Liver (tissue), 9 donors: Measurements from ENCODE around the gene C12orf54. TPM values are rescaled to one million over a fixed set of nuclear protein-coding genes. Genes with fewer than 3 reads are reported as not detected.
"Not testable (repeated sequence)": the region's sequence is repeated elsewhere in the genome, so short reads cannot be mapped to it uniquely, and the experiment has no call there.

Source experiments
- DNase-seq: peaks from one replicate; pipeline ENCODE4 v3.0.0-alpha.2; 2017; ENCODE audit warnings: low spot score
- H3K27ac ChIP-seq, 2 donors: one replicate each; pipeline ENCODE4 v1.7.0; 2013; ENCODE audit warnings: inconsistent platforms in 2 of 2, low read length in 2 of 2, control low read depth in 1 of 2, low read depth in 1 of 2, mild to moderate bottlenecking in 1 of 2
- H3K27me3 ChIP-seq, 4 donors: one replicate each; pipeline versions ENCODE4 v1.6.1 to v1.7.0; 2013; ENCODE audit warnings: low read length in 3 of 4, inconsistent platforms in 1 of 4, mild to moderate bottlenecking in 1 of 4, moderate library complexity in 1 of 4; ENCODE audit not compliant: control insufficient read depth in 4 of 4, insufficient read depth in 4 of 4
- H3K36me3 ChIP-seq, 4 donors: one replicate each; pipeline versions ENCODE4 v1.6.1 to v1.7.0; 2013; ENCODE audit warnings: low read length in 3 of 4, mild to moderate bottlenecking in 3 of 4, low read depth in 1 of 4, moderate library complexity in 1 of 4; ENCODE audit not compliant: control insufficient read depth in 4 of 4, insufficient read depth in 3 of 4
- H3K4me1 ChIP-seq, 4 donors: one replicate each; pipeline versions ENCODE4 v1.6.1 to v1.7.0; 2013; ENCODE audit warnings: low read length in 3 of 4, mild to moderate bottlenecking in 3 of 4, moderate library complexity in 1 of 4; ENCODE audit not compliant: control insufficient read depth in 4 of 4, insufficient read depth in 4 of 4
- H3K4me3 ChIP-seq, 3 donors: one replicate each; pipeline versions ENCODE4 v1.6.1 to v1.7.0; 2013; ENCODE audit warnings: low read length in 3 of 3, control low read depth in 1 of 3, low read depth in 1 of 3, mild to moderate bottlenecking in 1 of 3
- H3K9ac ChIP-seq, 2 donors: one replicate each; pipeline ENCODE4 v1.7.0; 2013; ENCODE audit warnings: low read length in 2 of 2, mild to moderate bottlenecking in 2 of 2, moderate library complexity in 2 of 2, control low read depth in 1 of 2, low read depth in 1 of 2
- H3K9me3 ChIP-seq, 4 donors: one replicate each; pipeline versions ENCODE4 v1.6.1 to v1.7.0; 2013; ENCODE audit warnings: low read length in 3 of 4; ENCODE audit not compliant: control insufficient read depth in 4 of 4
- CTCF ChIP-seq: fragments of 150-350 bp; IDR thresholded peaks from 2 replicates; pipeline ENCODE4 v1.5.1; 2017; ENCODE audit warnings: improper control_type of control experiment, low read depth, low read length; ENCODE audit not compliant: missing input control
- EGR1 ChIP-seq, 2 donors: IDR thresholded peaks; 2 replicates each; pipeline ENCODE4 v1.6.1; 2016 to 2018; ENCODE audit warnings: antibody characterized with exemption in 2 of 2, low read depth in 2 of 2
- FOXA1 ChIP-seq: IDR thresholded peaks from 2 replicates; pipeline ENCODE4 v1.6.1; 2016; ENCODE audit warnings: antibody characterized with exemption
- FOXA2 ChIP-seq: IDR thresholded peaks from 2 replicates; pipeline ENCODE4 v1.6.1; 2016; ENCODE audit warnings: antibody characterized with exemption
- GABPA ChIP-seq, 2 donors: IDR thresholded peaks in 1 of 2; conservative IDR thresholded peaks in 1 of 2; 2 replicates each; pipeline ENCODE4 v1.6.1; 2016; ENCODE audit warnings: antibody characterized with exemption in 2 of 2, mild to moderate bottlenecking in 1 of 2, moderate library complexity in 1 of 2
- HNF4A ChIP-seq, 2 donors: conservative IDR thresholded peaks; 2 replicates each; pipeline ENCODE4 v1.6.1; 2016; ENCODE audit warnings: antibody characterized with exemption in 2 of 2, mild to moderate bottlenecking in 2 of 2
- HNF4G ChIP-seq: IDR thresholded peaks from 2 replicates; pipeline ENCODE4 v1.6.1; 2016; ENCODE audit warnings: antibody characterized with exemption
- JUND ChIP-seq, 2 donors: IDR thresholded peaks; 2 replicates each; pipeline ENCODE4 v1.6.1; 2016; ENCODE audit warnings: antibody characterized with exemption in 2 of 2
- MAX ChIP-seq: IDR thresholded peaks from 2 replicates; pipeline ENCODE4 v1.6.1; 2016; ENCODE audit warnings: antibody characterized with exemption
- NR2F2 ChIP-seq: IDR thresholded peaks from 2 replicates; pipeline ENCODE4 v1.6.1; 2016; ENCODE audit warnings: antibody characterized with exemption
- RAD21 ChIP-seq, 2 donors: IDR thresholded peaks; 2 replicates each; pipeline ENCODE4 v1.6.1; 2016; ENCODE audit warnings: antibody characterized with exemption in 2 of 2, mild to moderate bottlenecking in 2 of 2
- RXRA ChIP-seq, 2 donors: IDR thresholded peaks; 2 replicates each; pipeline ENCODE4 v1.6.1; 2017 to 2018; ENCODE audit warnings: antibody characterized with exemption in 2 of 2, mild to moderate bottlenecking in 1 of 2
- SP1 ChIP-seq: IDR thresholded peaks from 2 replicates; pipeline ENCODE4 v1.6.1; 2018; ENCODE audit warnings: antibody characterized with exemption, mild to moderate bottlenecking
- TAF1 ChIP-seq: conservative IDR thresholded peaks from 2 replicates; pipeline ENCODE4 v1.6.1; 2016; ENCODE audit warnings: antibody characterized with exemption, mild to moderate bottlenecking
- YY1 ChIP-seq: IDR thresholded peaks from 2 replicates; pipeline ENCODE4 v1.6.1; 2016; ENCODE audit warnings: antibody characterized with exemption, mild to moderate bottlenecking
- WGBS: extraction: QIAGEN DNeasy Blood & Tissue Kit; methylation state at CpG from one replicate; pipeline ENCODE4 v1.1.7; 2013; 5-methylcytosine and 5-hydroxymethylcytosine counted together
- polyA plus RNA-seq, 2 donors: library from polyadenylated mRNA; stranded (reverse) in 1 of 2; unstranded in 1 of 2; fragments of 200-250 nt in 1 of 2; fragments of >200 nt in 1 of 2; fragmentation: Nextera tagmentation in 1 of 2; extraction: Ambion mirVana in 1 of 2; gene quantifications; one replicate each; pipeline versions ENCODE4 v1.2.1 to v1.2.3, GENCODE V29; 2013 to 2015
- total RNA-seq, 2 donors: library from RNA; depleted of rRNA; stranded (reverse); fragments of >200 nt; gene quantifications; one replicate each; pipeline ENCODE4 v1.2.3, GENCODE V29; 2014
- TF ChIP-seq, protein P1 (sequence below): IDR thresholded peaks from 2 replicates; pipeline ENCODE4 v1.6.1; 2016; ENCODE audit warnings: antibody characterized with exemption
- TF ChIP-seq, protein P2 (sequence below): IDR thresholded peaks from 2 replicates; pipeline ENCODE4 v1.6.1; 2016; ENCODE audit warnings: antibody characterized with exemption
- donor health status: healthy.
- donor health status: healthy.
- donor health status: healthy.
- donor health status: healthy.
- donor health status: healthy.

Gene C12orf54
- total RNA-seq (not detected), polyA plus RNA-seq (not detected)

- H3K27me3 ChIP-seq, result peaks cover 0 to 3% (median 0%) of the 10 kb centered on the region in 4 donors
- no peak within 1 kb of the TSS for H3K27ac ChIP-seq
- 32% methylated on average over 2 of the region's 2 CpGs for WGBS
- no peak for DNase-seq
- no peaks in the 10 kb centered on the region for H3K36me3 ChIP-seq
- no peak for TF ChIP-seq RXRA (IDR thresholded peaks at IDR 0.05)
- TF ChIP-seq YY1, result no peak
- TF ChIP-seq FOXA1, result no peak
- no peak for TF ChIP-seq EGR1 (IDR thresholded peaks at IDR 0.05; ENCODE audit: low read depth in 2 of 2)
- no peak for TF ChIP-seq GABPA (IDR thresholded peaks at IDR 0.05 in 1 of 2, conservative IDR thresholded peaks at IDR 0.05 in 1 of 2)
- no peak for TF ChIP-seq HNF4A (conservative IDR thresholded peaks at IDR 0.05)
- TF ChIP-seq CTCF, result no peak
- TF ChIP-seq JUND (IDR thresholded peaks at IDR 0.05), result no peak
- no peak for TF ChIP-seq FOXA2
- no peak for TF ChIP-seq SP1
- TF ChIP-seq TAF1, result no peak
- no peak for TF ChIP-seq MAX
- TF ChIP-seq HNF4G, result no peak
- TF ChIP-seq, protein P1, sequence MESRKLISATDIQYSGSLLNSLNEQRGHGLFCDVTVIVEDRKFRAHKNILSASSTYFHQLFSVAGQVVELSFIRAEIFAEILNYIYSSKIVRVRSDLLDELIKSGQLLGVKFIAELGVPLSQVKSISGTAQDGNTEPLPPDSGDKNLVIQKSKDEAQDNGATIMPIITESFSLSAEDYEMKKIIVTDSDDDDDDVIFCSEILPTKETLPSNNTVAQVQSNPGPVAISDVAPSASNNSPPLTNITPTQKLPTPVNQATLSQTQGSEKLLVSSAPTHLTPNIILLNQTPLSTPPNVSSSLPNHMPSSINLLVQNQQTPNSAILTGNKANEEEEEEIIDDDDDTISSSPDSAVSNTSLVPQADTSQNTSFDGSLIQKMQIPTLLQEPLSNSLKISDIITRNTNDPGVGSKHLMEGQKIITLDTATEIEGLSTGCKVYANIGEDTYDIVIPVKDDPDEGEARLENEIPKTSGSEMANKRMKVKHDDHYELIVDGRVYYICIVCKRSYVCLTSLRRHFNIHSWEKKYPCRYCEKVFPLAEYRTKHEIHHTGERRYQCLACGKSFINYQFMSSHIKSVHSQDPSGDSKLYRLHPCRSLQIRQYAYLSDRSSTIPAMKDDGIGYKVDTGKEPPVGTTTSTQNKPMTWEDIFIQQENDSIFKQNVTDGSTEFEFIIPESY, result no peak
- TF ChIP-seq, protein P2, sequence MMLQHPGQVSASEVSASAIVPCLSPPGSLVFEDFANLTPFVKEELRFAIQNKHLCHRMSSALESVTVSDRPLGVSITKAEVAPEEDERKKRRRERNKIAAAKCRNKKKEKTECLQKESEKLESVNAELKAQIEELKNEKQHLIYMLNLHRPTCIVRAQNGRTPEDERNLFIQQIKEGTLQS, result no peak
- no peak for TF ChIP-seq RAD21 (IDR thresholded peaks at IDR 0.05)
- no peak for TF ChIP-seq NR2F2
- peaks cover 0 to 1% (median 0%) of the 10 kb centered on the region in 4 donors for H3K9me3 ChIP-seq
- H3K9ac ChIP-seq, result no peak within 1 kb of the TSS
- H3K4me3 ChIP-seq, result no peak within 1 kb of the TSS
- H3K4me1 ChIP-seq, result no peaks in the 10 kb centered on the region
Measured at GRCh38 chr12:48482198-48482597, at the start of gene C12orf54. C12orf54 (plus strand) TSS chr12:48482498; CDS start chr12:48483297, 799 bp downstream.

DNA sequence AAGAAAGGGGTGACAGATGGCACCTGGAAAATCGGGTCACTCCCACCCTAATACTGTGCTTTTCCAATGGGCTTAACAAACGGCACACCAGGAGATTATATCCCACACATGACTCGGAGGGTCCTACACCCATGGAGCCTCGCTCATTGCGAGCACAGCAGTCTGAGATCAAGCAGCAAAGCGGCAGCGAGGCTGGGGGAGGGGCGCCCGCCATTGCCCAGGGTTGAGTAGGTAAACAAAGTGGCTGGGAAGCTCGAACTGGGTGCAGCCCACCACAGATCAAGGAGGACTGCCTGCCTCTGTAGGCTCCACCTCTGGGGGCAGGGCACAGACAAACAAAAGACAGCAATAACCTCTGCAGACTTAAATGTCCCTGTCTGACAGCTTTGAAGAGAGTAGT lies 48.3 kb upstream of the C12orf54 start:
- not testable (repeated sequence) for H3K9ac ChIP-seq, H3K4me3 ChIP-seq, H3K36me3 ChIP-seq, H3K9me3 ChIP-seq, DNase-seq, H3K27me3 ChIP-seq, H3K4me1 ChIP-seq, H3K27ac ChIP-seq
- WGBS, result 83% methylated on average over 10 of the region's 10 CpGs

- no peak for DNase-seq
- WGBS, result 78% methylated on average over 7 of the region's 7 CpGs
- Histone ChIP-seq H3K27ac (no peak overlapping the region), H3K9me3 (no peaks in the 10 kb centered on the region), H3K9ac (no peak overlapping the region), H3K4me1 (no peaks in the 10 kb centered on the region), H3K36me3 (no peaks in the 10 kb centered on the region), H3K4me3 (no peak overlapping the region), H3K27me3 (peaks cover 0 to 3% (median 0%) of the 10 kb centered on the region in 4 donors)
- TF ChIP-seq YY1 (no peak), MAX (no peak), FOXA1 (no peak)
- TF ChIP-seq, protein P2, result no peak
Measured at GRCh38 chr12:48441069-48441468, 41.2 kb upstream of the C12orf54 start.
